Measurements from ENCODE around the gene SMTNL2.
"Not testable (repeated sequence)": the region's sequence is repeated elsewhere in the genome, so short reads cannot be mapped to it uniquely, and the experiment has no call there.

Gene SMTNL2

DNA sequence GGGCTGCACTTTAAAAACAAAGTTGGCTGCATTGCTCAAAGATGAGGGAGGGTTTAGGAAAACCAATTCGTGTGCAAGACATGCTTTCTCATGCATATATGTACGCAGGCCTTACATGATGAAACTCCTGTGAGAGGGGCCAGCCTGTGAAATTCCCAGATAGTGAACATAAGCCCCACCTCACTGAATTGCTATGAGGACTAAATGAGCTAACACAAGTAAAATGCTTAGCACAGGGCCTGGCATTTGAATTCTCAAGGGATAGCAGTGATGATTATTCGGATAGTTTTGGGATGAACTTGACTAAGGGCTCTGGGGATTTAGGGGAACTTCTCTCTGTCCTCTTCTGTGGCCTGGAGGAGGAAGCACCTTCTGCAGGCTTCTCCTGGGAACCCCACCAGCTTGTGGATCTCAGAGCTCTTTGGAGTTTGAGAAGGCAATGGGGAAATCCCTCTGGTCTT lies 40.2 kb downstream of the SMTNL2 start:
- not testable (repeated sequence) for H3K4me1 ChIP-seq (ENCODE audit: control insufficient read depth, insufficient read depth, low read length); H3K27me3 ChIP-seq (ENCODE audit: control insufficient read depth, insufficient read depth, low read length); H3K4me3 ChIP-seq (ENCODE audit: low read length); H3K36me3 ChIP-seq (ENCODE audit: control insufficient read depth, insufficient read depth, low read length); H3K27ac ChIP-seq (ENCODE audit: low read depth, low read length); H3K9ac ChIP-seq (ENCODE audit: low read length)

DNA sequence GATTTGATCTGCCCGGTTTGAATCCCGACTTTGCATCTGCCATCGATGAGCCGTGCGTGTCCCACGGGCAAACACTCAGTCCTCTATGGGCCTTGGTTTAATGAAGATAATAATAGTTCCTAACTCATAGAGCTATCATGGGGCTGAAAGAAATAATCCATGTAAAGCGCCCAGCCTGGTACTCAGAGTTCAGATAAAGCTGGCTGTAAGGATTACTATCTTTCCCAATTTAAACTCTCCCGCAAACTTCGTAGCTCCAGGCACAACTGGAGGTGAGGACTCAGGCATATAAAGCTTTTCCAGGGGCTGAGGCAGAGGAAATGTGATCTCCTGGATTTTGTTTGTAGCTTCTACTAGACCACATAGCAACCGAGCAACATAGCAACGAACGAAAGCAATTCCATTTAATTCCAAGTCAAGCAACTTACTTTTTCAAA lies 40.9 kb downstream of the SMTNL2 start:
- Histone ChIP-seq H3K27ac (ENCODE audit: low read depth, low read length) (no peak overlapping the region), H3K9ac (ENCODE audit: low read length) (no peak overlapping the region), H3K4me1 (ENCODE audit: control insufficient read depth, insufficient read depth, low read length) (peaks cover 3% of the 10 kb centered on the region), H3K27me3 (ENCODE audit: control insufficient read depth, insufficient read depth, low read length) (no peaks in the 10 kb centered on the region), H3K4me3 (ENCODE audit: low read length) (no peak overlapping the region), H3K36me3 (ENCODE audit: control insufficient read depth, insufficient read depth, low read length) (no peaks in the 10 kb centered on the region)

DNA sequence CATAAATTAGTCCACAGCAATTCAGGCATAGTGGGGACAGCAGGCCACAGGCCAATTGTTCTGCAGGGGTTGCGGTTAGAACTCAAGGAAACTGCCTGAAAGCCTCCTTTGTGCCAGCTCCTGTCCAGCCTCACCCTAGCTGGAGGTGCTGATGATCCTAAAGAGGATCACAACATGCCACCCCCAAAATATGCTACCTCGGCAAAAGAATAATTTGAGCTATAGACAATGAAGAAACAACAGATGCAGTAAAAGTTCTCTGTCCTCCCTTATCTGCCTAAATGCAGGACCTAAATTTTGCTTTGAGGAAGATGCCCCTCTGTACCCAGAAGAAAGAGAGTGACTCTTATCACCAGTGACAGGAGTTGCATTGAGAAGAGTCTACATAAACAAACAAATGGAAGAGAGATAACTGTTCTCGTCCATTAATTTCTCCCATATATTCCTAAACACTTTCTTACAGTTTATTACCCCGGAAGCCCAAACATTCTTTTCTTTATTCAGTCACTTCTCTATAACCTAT lies 42.5 kb downstream of the SMTNL2 start:
- H3K36me3 ChIP-seq (ENCODE audit: control insufficient read depth, insufficient read depth, low read length), result no peaks in the 10 kb centered on the region
- peaks cover 3% of the 10 kb centered on the region for H3K4me1 ChIP-seq (ENCODE audit: control insufficient read depth, insufficient read depth, low read length)
- H3K4me3 ChIP-seq (ENCODE audit: low read length), result no peak overlapping the region
- H3K27me3 ChIP-seq (ENCODE audit: control insufficient read depth, insufficient read depth, low read length), result no peaks in the 10 kb centered on the region
- H3K9ac ChIP-seq (ENCODE audit: low read length), result no peak overlapping the region
- no peak overlapping the region for H3K27ac ChIP-seq (ENCODE audit: low read depth, low read length)

DNA sequence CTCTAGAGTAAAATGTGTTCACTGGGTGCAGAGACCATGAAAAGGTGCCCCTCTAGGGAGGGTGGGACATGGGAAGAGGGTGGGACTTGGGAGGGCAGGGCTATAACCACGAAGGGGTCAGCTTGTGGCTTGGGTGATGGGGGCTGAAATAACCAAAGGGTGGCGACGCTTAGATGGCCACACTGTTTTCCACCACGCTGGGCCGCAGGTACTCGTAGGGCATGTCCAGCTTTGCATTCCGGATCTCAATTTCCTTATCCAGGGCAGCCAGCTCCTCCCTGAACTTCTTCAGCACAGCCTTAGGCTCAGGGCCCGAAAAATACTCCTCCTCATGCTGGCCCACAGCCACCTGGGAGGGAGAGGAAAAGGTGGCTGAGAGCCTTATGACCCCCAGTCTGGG lies 47.1 kb downstream of the SMTNL2 start:
- Histone ChIP-seq H3K9ac (ENCODE audit: low read length) (no peak overlapping the region), H3K27me3 (ENCODE audit: control insufficient read depth, insufficient read depth, low read length) (peaks cover 4% of the 10 kb centered on the region), H3K4me1 (ENCODE audit: control insufficient read depth, insufficient read depth, low read length) (no peaks in the 10 kb centered on the region), H3K36me3 (ENCODE audit: control insufficient read depth, insufficient read depth, low read length) (no peaks in the 10 kb centered on the region), H3K4me3 (ENCODE audit: low read length) (no peak overlapping the region), H3K27ac (ENCODE audit: low read depth, low read length) (no peak overlapping the region)

DNA sequence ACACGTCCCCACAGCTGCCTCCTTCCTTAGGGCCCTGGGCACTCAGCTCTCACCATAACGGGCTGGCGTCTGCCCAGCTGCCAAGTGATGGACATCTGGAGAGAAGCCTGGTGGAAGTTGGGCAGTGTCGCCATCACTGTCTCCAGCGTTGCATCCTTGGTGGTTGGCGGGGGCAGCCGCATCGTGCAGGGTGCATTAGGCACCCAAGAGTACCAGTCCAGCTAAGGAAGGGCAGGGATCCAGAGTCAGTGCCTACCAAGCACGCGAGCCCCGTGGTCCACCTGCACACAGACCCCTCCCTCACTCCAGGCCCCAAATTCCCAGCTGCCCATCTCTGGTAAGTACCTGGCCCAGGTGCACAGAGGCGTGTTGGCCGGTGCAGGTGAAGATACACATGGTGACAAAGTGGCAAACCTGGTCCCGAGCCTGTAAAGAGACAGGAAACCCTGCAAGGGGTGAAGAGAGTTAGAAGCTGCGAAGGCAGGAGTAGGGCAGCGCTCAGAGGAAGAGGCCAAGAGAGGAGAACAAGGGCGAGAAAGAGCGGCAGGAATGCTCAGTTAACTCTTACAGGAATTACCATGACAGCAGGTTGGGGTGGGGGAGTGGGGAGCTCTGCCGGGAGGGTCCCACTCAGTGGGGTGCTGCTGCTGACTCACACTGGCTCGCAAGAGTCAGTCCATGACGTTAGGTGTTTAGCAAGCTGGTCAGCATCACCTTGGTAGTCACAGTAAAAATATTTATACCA lies 47.7 kb downstream of the SMTNL2 start:
- Histone ChIP-seq H3K9ac (ENCODE audit: low read length) (no peak overlapping the region), H3K4me3 (ENCODE audit: low read length) (no peak overlapping the region), H3K4me1 (ENCODE audit: control insufficient read depth, insufficient read depth, low read length) (no peaks in the 10 kb centered on the region), H3K27ac (ENCODE audit: low read depth, low read length) (no peak overlapping the region), H3K36me3 (ENCODE audit: control insufficient read depth, insufficient read depth, low read length) (no peaks in the 10 kb centered on the region), H3K27me3 (ENCODE audit: control insufficient read depth, insufficient read depth, low read length) (peaks cover 7% of the 10 kb centered on the region)

DNA sequence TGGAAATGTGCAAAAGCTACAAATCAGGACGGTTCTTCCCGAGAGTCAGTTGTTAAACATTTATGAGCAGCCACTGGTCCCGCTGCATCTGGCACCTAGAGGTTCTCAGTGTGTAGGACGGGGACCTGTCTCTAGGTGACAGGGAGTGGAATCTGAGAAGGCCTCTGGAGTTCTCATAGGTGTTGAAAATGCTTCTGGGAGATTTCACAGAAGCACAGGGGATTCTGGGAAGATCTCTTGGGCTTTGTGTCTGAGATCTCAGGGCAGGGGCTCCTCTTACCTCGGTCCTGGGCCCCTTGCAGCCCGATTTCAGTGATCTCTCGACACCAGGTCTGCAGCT lies 48.2 kb downstream of the SMTNL2 start:
- Histone ChIP-seq H3K4me3 (ENCODE audit: low read length) (no peak overlapping the region), H3K27ac (ENCODE audit: low read depth, low read length) (no peak overlapping the region), H3K36me3 (ENCODE audit: control insufficient read depth, insufficient read depth, low read length) (no peaks in the 10 kb centered on the region), H3K27me3 (ENCODE audit: control insufficient read depth, insufficient read depth, low read length) (peaks cover 7% of the 10 kb centered on the region), H3K4me1 (ENCODE audit: control insufficient read depth, insufficient read depth, low read length) (no peaks in the 10 kb centered on the region), H3K9ac (ENCODE audit: low read length) (no peak overlapping the region)

DNA sequence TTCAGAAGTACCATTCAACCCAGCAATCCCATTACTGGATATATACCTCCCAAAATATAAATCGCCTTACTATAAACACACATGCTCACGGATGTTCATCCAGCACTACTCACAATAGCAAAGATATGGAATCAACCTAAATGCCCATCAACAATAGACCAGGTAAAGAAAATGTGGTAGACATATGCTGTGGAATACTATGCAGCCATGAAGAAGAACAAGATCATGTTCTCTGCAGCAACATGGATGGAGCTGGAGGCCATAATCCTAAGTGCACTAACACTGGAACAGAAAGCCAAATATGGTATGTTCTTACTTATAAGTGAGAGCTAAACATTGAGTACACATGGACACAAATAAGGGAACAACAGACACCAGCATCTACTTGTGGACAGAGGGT lies 49.3 kb downstream of the SMTNL2 start:
- H3K4me3 ChIP-seq (ENCODE audit: low read length), result no peak overlapping the region
- H3K36me3 ChIP-seq (ENCODE audit: control insufficient read depth, insufficient read depth, low read length), result no peaks in the 10 kb centered on the region
- H3K4me1 ChIP-seq (ENCODE audit: control insufficient read depth, insufficient read depth, low read length), result no peaks in the 10 kb centered on the region
- H3K9ac ChIP-seq (ENCODE audit: low read length), result no peak overlapping the region
- peaks cover 10% of the 10 kb centered on the region for H3K27me3 ChIP-seq (ENCODE audit: control insufficient read depth, insufficient read depth, low read length)
- H3K27ac ChIP-seq (ENCODE audit: low read depth, low read length), result no peak overlapping the region

DNA sequence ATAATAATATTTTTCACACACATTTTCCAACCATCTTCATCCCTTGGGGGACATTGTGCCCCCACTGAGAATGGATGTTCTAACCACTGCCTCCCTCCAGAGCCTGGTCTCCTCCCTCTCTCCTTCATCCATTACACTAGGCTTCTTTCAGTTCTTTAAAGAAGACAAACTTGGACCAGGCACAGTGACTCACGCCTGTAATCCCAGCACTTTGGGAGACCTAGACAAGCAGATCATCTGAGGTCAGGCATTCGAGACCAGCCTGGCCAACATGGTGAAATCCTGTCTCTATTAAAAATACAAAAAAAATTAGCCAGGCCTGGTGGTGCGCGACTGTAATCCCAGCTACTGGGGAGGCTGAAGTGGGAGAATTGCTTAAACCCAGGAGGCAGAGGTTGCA lies 50.6 kb downstream of the SMTNL2 start:
- peaks cover 14% of the 10 kb centered on the region for H3K27me3 ChIP-seq (ENCODE audit: control insufficient read depth, insufficient read depth, low read length)
- H3K27ac ChIP-seq (ENCODE audit: low read depth, low read length), result no peak overlapping the region
- H3K4me1 ChIP-seq (ENCODE audit: control insufficient read depth, insufficient read depth, low read length), result no peaks in the 10 kb centered on the region
- H3K36me3 ChIP-seq (ENCODE audit: control insufficient read depth, insufficient read depth, low read length), result no peaks in the 10 kb centered on the region
- no peak overlapping the region for H3K4me3 ChIP-seq (ENCODE audit: low read length)
- H3K9ac ChIP-seq (ENCODE audit: low read length), result no peak overlapping the region

DNA sequence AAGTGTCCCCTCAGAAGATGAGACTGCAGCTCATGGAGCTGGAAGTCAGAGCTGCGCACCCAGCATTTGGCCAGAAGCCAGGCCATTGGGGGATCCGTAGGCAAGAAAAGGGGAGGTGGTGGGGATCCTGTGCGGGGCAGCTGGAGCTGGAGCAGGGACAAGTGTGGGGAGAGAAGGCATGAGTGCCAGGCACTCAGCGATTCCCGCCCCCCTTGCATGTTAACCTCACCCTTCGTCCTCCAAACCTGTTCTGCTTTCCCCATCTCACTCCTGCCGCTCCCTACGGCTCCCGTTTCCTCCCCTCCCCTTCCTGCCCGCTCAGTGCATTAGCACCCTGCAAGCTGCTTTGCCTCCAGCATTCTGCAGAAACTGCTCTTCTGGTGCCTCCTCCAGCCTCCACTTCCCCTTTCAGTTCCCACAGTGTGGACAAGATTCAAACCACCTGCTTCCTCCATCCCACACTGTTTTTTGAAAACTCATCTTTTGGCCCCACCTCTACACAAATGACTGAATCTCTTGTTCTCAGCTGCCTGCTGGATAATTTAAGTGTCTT lies 51.6 kb downstream of the SMTNL2 start:
- Histone ChIP-seq H3K9ac (ENCODE audit: low read length) (no peak overlapping the region), H3K36me3 (ENCODE audit: control insufficient read depth, insufficient read depth, low read length) (no peaks in the 10 kb centered on the region), H3K4me1 (ENCODE audit: control insufficient read depth, insufficient read depth, low read length) (no peaks in the 10 kb centered on the region), H3K4me3 (ENCODE audit: low read length) (no peak overlapping the region), H3K27ac (ENCODE audit: low read depth, low read length) (no peak overlapping the region), H3K27me3 (ENCODE audit: control insufficient read depth, insufficient read depth, low read length) (peaks cover 14% of the 10 kb centered on the region)

DNA sequence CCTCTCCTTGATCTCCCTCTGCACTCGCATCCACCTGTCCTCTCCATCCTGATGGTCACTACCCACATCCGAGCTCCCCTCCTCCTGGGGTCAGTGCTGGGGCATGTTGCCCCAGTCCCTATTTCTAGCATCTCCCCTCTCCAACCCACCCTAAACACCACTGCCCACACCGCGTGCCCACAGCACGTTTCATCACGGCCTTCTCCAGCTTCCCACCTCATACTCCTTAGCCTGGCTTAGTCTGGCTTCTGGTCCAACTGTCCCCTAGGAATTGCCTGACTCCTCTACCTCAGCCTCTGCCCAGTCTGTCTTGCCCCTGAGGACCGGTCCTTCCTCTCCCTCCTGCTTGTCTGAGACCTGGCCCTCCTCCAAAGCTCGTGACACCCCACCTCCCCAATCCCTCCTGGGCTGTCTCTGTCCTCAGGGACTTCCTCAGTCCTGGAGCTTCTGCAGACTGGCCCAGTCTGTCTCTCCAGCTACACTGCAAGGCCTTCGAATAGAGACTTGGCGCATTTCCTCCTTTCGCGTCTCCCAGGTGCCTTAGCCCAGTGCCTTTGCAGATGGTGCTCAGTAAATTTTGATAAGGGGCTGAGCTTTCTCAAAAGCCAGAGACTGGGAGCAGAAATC lies 52.3 kb downstream of the SMTNL2 start:
- Histone ChIP-seq H3K4me1 (ENCODE audit: control insufficient read depth, insufficient read depth, low read length) (no peaks in the 10 kb centered on the region), H3K4me3 (ENCODE audit: low read length) (no peak overlapping the region), H3K36me3 (ENCODE audit: control insufficient read depth, insufficient read depth, low read length) (no peaks in the 10 kb centered on the region), H3K27me3 (ENCODE audit: control insufficient read depth, insufficient read depth, low read length) (peaks cover 17% of the 10 kb centered on the region), H3K9ac (ENCODE audit: low read length) (no peak overlapping the region), H3K27ac (ENCODE audit: low read depth, low read length) (no peak overlapping the region)

DNA sequence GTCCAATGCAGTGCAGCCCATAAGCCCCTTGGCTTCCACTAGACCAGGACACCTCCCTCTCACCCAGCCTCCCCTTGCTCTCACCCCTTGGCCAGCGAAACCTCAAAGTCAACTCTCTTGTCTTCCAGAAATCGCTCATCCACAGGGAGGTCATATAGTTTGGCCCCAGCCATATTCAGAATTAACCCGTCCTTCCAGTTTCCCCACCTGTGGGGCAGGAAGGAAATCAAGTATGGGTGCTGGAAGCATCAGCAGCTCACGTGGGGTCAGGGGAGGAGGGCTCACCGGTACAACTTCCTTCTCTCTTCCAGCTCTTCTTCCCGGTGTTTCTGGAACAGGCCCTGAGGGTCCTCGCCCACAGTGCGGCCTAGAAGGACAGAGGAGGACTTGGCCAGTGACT lies 54.4 kb downstream of the SMTNL2 start:
- not testable (repeated sequence) for H3K36me3 ChIP-seq (ENCODE audit: control insufficient read depth, insufficient read depth, low read length)
- peaks cover 22% of the 10 kb centered on the region for H3K27me3 ChIP-seq (ENCODE audit: control insufficient read depth, insufficient read depth, low read length)

DNA sequence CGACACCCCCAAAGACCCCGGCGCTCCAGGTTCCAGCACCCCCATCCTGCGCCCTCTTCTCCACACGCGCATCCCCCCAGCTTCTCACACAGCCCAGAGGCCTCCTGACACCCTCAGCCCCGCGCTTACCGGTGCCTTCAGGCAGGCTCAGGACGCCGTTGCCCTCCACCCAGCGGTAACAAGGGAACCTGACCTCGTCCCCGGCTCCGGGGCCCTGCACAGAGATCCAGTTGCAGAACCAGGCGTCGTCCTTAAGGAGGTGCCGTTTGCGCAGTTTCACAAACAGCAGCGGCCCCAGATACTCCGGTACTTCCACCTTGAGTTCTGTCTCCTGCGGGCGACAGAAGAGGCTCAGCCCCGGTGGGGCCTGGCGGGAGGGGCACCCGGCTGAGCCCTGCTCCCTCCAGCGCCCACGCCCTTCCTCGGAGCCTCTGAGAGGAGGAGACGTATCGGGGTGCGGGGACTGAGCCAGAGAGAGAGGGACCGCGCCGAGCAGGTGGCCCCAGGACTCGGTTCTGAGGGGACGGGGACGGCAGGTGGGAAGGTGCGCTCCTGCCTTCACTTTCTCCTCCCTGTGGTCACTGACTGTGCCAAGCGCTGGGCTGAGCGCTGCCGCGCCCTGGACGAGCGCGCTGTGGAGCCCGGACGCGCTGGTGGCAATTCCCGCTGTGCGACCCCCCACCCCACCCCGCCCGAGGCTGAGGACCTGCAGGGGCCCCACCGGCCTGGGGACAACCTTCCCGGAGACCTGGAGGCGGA lies 55.2 kb downstream of the SMTNL2 start:
- Histone ChIP-seq H3K4me3 (ENCODE audit: low read length) (peak overlapping the region; percentile 32), H3K27me3 (ENCODE audit: control insufficient read depth, insufficient read depth, low read length) (peaks cover 22% of the 10 kb centered on the region)

More for the DNA sequence above, 54.4 kb downstream of the SMTNL2 start:
- H3K27ac ChIP-seq (ENCODE audit: low read depth, low read length); H3K4me1 ChIP-seq (ENCODE audit: control insufficient read depth, insufficient read depth, low read length); H3K9ac ChIP-seq (ENCODE audit: low read length); H3K4me3 ChIP-seq (ENCODE audit: low read length): not testable (repeated sequence)

More for the DNA sequence above, 55.2 kb downstream of the SMTNL2 start:
- H3K9ac ChIP-seq (ENCODE audit: low read length); H3K4me1 ChIP-seq (ENCODE audit: control insufficient read depth, insufficient read depth, low read length); H3K36me3 ChIP-seq (ENCODE audit: control insufficient read depth, insufficient read depth, low read length); H3K27ac ChIP-seq (ENCODE audit: low read depth, low read length): not testable (repeated sequence)

Measured in rectal smooth muscle tissue (tissue), 1 donor.